CD4-positive, alpha-beta T cell treated with Interferon gamma for 1 hour (primary cell): Measurements from ENCODE around the gene PNN.
"Not testable (repeated sequence)": the region's sequence is repeated elsewhere in the genome, so short reads cannot be mapped to it uniquely, and the experiment has no call there.

Source experiments
- DNase-seq: peaks from one replicate; pipeline ENCODE4 v3.0.0-alpha.2; 2020

Gene PNN

GRCh38 chr14:39181026-39181692, 6.1 kb downstream of the PNN start:
- no peak for DNase-seq

- no peak for DNase-seq
Measured at GRCh38 chr14:39181693-39182047, 6.6 kb downstream of the PNN start.

GRCh38 chr14:39182770-39183684, 8.0 kb downstream of the PNN start:
- DNase-seq = no peak

- not testable (repeated sequence) for DNase-seq
Measured at GRCh38 chr14:39183685-39184003, 8.6 kb downstream of the PNN start.

- no peak for DNase-seq
Measured at GRCh38 chr14:39184628-39185255, 9.7 kb downstream of the PNN start.

- DNase-seq = no peak
Measured at GRCh38 chr14:39185256-39186049, 10.4 kb downstream of the PNN start.

GRCh38 chr14:39186941-39187525, 12.0 kb downstream of the PNN start:
- DNase-seq = no peak

- DNase-seq = no peak
Measured at GRCh38 chr14:39203659-39204606, 28.9 kb downstream of the PNN start.

- not testable (repeated sequence) for DNase-seq
Measured at GRCh38 chr14:39207430-39207829, 32.4 kb downstream of the PNN start.

GRCh38 chr14:39211109-39211741, 36.2 kb downstream of the PNN start:
- DNase-seq = no peak

GRCh38 chr14:39212034-39212433, 37.0 kb downstream of the PNN start:
- no peak for DNase-seq

- DNase-seq = no peak
Measured at GRCh38 chr14:39212693-39213092, 37.6 kb downstream of the PNN start.

- DNase-seq = no peak
Measured at GRCh38 chr14:39217214-39217879, 42.3 kb downstream of the PNN start.

- no peak for DNase-seq
Measured at GRCh38 chr14:39218171-39218769, 43.2 kb downstream of the PNN start.

GRCh38 chr14:39219075-39219499, 44.0 kb downstream of the PNN start:
- no peak for DNase-seq

- not testable (repeated sequence) for DNase-seq
Measured at GRCh38 chr14:39220473-39220872, 45.4 kb downstream of the PNN start.

- no peak for DNase-seq
Measured at GRCh38 chr14:39228044-39228443, 53.0 kb downstream of the PNN start.

GRCh38 chr14:39228509-39229221, 53.6 kb downstream of the PNN start:
- no peak for DNase-seq

GRCh38 chr14:39229222-39229543, 54.1 kb downstream of the PNN start:
- peak; percentile 19 for DNase-seq
